Omental fat pad (tissue), 4 donors: ENCODE results near the gene POU2F1. TPM values are rescaled to one million over a fixed set of nuclear protein-coding genes. Genes with fewer than 3 reads are reported as not detected.

Experiments
- ATAC-seq: fragments of 150-250 bp; one replicate; pipeline ENCODE4 v1.9.1; 2016; ENCODE audit warnings: mild to moderate bottlenecking, moderate library complexity; ENCODE audit not compliant: low FRiP score
- DNase-seq: peaks from one replicate; pipeline ENCODE4 v3.0.0-alpha.2; 2019; ENCODE audit warnings: low spot score
- total RNA-seq, 4 donors: library from RNA; depleted of rRNA; stranded (reverse); fragments of >200 nt; gene quantifications; one replicate each; pipeline ENCODE4 v1.1.0, GENCODE V29; 2016
- TF ChIP-seq, protein P1 (sequence below), 3 donors: fragments of 450-650 bp; IDR thresholded peaks; one replicate each; pipeline ENCODE4 v1.5.1; 2016 to 2017; ENCODE audit warnings: antibody characterized with exemption in 3 of 3, mild to moderate bottlenecking in 3 of 3, moderate library complexity in 2 of 3

The POU2F1 gene
- total RNA-seq, 4 donors from 2014 or later: 10.3 to 18.9 (median 13.5) TPM

DNA sequence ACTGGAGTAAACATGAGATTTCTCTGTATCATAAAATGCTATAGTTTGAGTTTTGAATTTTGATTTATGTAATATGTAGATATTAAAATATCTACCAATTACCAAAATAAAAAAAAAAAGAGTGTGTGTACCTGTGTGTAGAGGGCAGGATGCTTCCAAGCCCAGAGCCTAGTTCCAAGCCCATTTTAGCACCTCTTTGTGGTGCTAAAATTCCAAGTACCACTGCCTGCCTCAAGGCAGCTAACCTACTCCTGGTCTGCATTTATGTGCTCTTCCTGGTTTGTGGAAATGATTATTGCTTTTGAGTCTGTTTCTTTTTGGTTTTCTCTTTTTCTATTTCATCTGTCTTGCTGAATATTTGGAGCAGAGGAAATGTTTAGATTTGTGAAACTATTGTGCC lies 8.7 kb upstream of the POU2F1 start:
- no peak for ATAC-seq
- TF ChIP-seq, protein P1, sequence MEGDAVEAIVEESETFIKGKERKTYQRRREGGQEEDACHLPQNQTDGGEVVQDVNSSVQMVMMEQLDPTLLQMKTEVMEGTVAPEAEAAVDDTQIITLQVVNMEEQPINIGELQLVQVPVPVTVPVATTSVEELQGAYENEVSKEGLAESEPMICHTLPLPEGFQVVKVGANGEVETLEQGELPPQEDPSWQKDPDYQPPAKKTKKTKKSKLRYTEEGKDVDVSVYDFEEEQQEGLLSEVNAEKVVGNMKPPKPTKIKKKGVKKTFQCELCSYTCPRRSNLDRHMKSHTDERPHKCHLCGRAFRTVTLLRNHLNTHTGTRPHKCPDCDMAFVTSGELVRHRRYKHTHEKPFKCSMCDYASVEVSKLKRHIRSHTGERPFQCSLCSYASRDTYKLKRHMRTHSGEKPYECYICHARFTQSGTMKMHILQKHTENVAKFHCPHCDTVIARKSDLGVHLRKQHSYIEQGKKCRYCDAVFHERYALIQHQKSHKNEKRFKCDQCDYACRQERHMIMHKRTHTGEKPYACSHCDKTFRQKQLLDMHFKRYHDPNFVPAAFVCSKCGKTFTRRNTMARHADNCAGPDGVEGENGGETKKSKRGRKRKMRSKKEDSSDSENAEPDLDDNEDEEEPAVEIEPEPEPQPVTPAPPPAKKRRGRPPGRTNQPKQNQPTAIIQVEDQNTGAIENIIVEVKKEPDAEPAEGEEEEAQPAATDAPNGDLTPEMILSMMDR (IDR thresholded peaks at IDR 0.05): no peak

DNA sequence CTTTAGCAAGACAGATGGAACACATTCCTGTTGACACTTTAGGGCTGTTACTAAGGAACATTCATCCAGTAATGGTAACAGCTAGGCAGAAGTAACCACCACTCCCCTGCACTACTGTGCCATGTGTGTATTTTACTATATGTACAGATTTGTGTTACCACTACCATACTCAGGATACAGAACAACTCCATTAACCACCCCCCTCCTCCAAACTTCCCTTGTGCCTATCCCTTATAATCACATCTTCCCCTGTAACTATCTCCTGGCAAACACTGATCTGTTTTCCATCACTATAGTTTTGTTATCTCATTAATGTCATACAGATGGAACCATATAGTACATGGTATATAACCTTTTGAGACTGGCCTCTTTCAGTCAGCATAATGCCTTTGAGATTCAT lies 3.9 kb upstream of the POU2F1 start:
- ATAC-seq (no peak), DNase-seq (no peak)
- TF ChIP-seq, protein P1 (IDR thresholded peaks at IDR 0.05): no peak

More for the DNA sequence above, 8.7 kb upstream of the POU2F1 start:
- no peak for DNase-seq

DNA sequence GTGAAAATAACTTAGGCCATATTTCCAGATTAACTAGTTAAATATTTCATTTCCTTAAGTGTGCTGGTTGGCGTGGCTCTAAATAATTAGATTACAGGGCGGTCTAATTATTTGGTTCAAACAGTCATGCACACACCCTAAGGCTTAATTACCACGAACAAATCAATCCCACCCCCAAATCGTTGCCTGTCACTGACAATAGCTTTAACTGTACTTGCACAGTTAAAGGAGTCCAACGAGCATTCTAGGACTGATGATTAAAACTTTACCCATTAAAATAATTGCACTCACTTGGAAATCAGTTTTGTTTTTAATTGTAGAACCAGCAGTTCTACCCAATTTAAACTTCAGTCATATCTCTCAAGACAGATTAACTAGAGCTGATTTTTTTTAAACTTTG lies 1.5 kb upstream of the POU2F1 start:
- TF ChIP-seq, protein P1 (IDR thresholded peaks at IDR 0.05): no peak
- DNase-seq (no peak), ATAC-seq (no peak)

DNA sequence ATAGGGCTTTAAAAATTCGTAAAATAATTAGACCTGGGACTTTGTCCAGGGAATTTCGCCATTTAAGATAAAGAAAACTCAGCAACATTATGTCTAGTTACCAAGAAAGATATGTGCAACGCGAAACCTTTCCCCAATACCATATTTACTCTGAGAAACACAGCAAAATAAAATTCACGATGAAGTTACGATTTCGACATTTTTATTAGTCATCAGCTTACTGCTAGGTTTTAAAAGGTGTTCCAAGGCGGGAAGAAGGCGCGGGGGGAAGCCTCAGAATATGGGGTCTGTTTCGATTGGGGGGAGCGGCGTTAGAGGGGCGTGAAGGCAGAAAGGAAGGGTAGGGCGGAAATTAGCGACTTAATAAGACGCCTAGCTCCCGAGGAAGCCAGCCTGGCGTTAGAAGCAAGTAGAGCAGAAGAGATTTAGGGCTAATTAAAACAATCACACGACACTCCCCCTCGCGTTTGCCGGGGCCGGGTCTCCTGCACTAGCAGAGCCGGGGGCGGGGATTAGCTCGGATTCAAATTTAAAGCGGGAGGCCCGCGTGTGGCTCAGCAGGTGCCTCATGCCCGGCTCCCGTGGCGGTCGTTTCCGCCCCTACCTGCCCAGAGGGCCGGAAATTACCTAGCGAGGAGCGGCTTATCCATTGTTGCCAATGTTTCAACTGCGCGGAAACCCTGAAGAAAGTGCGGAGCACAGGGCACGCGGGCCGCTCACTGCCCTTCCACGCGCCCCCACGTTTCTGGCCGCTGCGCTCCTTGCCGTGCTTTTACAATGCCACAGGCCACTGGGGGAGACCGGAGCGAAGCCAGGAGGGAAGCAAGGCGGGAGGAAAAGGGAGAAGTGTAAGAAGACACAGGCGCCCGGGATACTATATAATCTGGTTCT lies 795 bp upstream of the POU2F1 start:
- TF ChIP-seq, protein P1 (IDR thresholded peaks at IDR 0.05): no peak
- ATAC-seq: peak; percentile 45

DNA sequence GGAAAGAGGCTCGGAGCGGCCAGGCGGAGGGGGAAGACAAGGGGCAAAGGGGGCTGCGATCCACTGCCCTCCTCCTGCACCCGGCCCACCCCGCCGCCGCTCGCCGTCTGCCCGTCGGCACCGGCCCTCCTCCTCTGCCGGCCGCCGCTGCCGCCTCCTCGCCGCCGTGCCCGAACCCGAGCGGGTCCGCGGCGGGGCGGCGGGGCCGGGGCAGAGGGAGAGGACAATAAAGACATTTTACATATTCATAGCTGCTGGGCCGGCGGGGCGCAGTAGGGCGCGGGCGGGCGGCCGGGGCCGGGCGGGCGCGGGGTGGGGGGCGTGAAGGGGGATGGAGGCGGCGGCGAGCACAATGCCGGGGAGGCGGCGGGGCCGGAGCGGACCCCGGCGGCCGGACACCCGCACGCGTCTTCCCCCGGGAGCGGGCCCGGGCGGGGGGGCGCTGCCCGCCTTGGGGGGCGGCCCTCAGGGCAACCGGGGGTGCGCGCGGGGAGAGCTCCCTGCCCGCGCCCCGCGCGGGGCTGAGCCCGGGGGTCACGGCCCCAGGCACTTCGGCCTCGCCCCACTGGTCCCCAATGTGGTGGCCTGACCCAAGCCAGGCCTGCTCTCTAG lies 546 bp downstream of the POU2F1 start:
- DNase-seq (no peak), ATAC-seq (peak; percentile 15)
- TF ChIP-seq, protein P1 (IDR thresholded peaks at IDR 0.05): no peak

More for the DNA sequence above, 795 bp upstream of the POU2F1 start:
- DNase-seq: peak; percentile 71

DNA sequence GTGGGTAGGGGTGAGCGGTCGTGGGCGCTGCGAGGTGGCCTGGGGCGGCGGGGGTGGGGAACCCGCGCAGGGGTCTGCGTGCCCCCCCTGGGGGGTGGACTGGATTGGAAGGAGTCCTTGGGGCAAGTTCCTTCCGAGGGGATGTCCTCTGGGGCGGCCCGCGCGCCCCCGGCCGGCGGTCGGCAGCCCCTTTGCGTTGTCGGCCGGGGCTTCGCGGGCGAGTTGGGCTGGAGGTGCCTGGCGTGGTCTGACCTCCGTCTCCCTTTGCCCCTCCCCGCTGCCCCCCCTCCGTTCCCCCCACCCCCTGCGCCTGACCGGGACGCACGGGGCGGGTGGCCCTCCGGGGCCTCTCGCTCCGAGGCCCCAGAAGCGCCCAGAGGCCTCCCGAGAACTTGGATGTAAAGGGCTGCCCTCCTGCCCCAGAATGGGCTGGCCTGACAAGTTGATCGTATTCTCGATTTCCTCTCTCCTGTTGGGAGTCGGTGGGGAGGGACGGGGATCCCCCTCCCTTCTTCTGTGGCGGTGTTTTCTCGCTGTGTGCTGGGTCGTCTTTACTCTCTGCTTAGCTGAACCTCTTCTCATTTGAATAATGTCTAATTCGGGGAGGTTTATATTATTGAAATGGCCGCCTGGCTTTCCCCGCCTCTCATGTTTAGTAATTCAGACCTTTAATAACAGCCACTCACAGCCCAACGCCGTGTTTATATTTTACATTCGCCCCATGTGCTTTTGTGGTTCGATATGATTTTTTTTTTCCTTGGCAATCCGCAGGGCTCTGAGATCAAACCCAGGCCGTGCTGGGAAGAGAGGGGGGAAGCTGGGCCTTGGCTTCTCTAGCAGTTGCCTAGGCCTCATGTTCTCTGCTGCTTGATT lies 1.3 kb downstream of the POU2F1 start:
- ATAC-seq (peak; percentile 21), DNase-seq (peak; percentile 33)
- TF ChIP-seq, protein P1 (IDR thresholded peaks at IDR 0.05): no peak
